ENCODE results near the gene TP73. TPM values are rescaled to one million over a fixed set of nuclear protein-coding genes. Genes with fewer than 3 reads are reported as not detected.

Gene TP73
- total RNA-seq, 1 experiment from 2014 or later = 19.2 TPM

DNA sequence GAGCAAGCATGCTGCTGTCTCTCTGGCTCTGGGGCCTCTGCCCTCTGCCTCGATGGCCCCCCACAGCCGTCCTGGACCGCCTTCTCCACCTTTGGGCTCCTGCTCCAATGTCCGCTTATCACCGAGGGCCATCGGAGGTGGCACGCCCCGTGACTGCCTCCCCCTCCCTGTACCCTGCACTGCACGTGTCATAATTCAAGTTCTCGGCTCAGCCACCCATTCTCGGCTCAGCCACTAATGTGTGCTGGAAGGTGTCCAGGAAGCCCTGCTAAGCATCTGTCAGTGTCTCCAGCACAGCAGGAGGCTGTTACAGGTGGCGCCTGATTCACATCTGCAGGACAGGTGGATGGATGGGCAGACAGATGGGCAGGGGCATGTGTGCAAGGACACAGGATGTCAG is 45.5 kb downstream of the TP73 start:
- Histone ChIP-seq H3K27me3 (ENCODE audit: insufficient read depth, low read length) (no peaks in the 10 kb centered on the region), H3K9me3 (ENCODE audit: control insufficient read depth in 1 of 2, insufficient read depth in 1 of 2, low read depth in 1 of 2, low read length in 2 of 2) (no peaks in the 10 kb centered on the region), H3K9me2 (ENCODE audit: insufficient read depth) (no peaks in the 10 kb centered on the region), H3K4me1 (ENCODE audit: control insufficient read depth in 1 of 2, insufficient read depth in 2 of 2, low read length in 2 of 2) (no peaks in the 10 kb centered on the region), H4K20me1 (ENCODE audit: insufficient read depth) (no peaks in the 10 kb centered on the region), H3K4me2 (ENCODE audit: low read length) (no peak overlapping the region), H3K4me3 (replicated peaks in 1 of 2; ENCODE audit: low read depth in 1 of 2, low read length in 2 of 2) (no peak overlapping the region), H3K36me3 (ENCODE audit: control insufficient read depth in 1 of 2, insufficient read depth in 2 of 2, low read length in 2 of 2) (no peaks in the 10 kb centered on the region), H3K9ac (ENCODE audit: low read length) (no peak overlapping the region), H3K79me2 (ENCODE audit: insufficient read depth, low read length) (no peaks in the 10 kb centered on the region), H2AFZ (ENCODE audit: low read depth, low read length, poor library complexity, severe bottlenecking) (no peak overlapping the region), H3K27ac (ENCODE audit: low read depth, low read length) (no peak overlapping the region)
- ChIA-PET RAD21 (ENCODE audit: low non-redundant PET in 1 of 2, low total read pairs in 2 of 2, uncharacterized antibody in 2 of 2, unreplicated experiment in 2 of 2) (no interaction called here), POLR2A (no interaction called here), CTCF (no interaction called here)
- ATAC-seq (no peak), DNase-seq (ENCODE audit: low read depth, low spot score) (no peak)
- TF ChIP-seq ZFX (IDR thresholded peaks at IDR 0.05) (no peak), SIN3A (IDR thresholded peaks at IDR 0.05; ENCODE audit: low read depth) (no peak), TCF7L2 (IDR thresholded peaks at IDR 0.05; ENCODE audit: borderline replicate concordance, extremely low read depth, insufficient read depth, insufficient read length) (no peak), CBX3 (IDR thresholded peaks at IDR 0.05; ENCODE audit: low read depth) (no peak), YY1 (IDR thresholded peaks at IDR 0.05; ENCODE audit: extremely low read depth, insufficient replicate concordance, low read depth, low read length) (no peak), SRF (IDR thresholded peaks at IDR 0.05; ENCODE audit: low read depth) (no peak)
- TF ChIP-seq, protein P1, sequence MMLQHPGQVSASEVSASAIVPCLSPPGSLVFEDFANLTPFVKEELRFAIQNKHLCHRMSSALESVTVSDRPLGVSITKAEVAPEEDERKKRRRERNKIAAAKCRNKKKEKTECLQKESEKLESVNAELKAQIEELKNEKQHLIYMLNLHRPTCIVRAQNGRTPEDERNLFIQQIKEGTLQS (IDR thresholded peaks at IDR 0.05) = no peak
- TF ChIP-seq, protein P2, sequence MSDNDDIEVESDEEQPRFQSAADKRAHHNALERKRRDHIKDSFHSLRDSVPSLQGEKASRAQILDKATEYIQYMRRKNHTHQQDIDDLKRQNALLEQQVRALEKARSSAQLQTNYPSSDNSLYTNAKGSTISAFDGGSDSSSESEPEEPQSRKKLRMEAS (IDR thresholded peaks at IDR 0.05) = no peak
- TF ChIP-seq, protein P3, sequence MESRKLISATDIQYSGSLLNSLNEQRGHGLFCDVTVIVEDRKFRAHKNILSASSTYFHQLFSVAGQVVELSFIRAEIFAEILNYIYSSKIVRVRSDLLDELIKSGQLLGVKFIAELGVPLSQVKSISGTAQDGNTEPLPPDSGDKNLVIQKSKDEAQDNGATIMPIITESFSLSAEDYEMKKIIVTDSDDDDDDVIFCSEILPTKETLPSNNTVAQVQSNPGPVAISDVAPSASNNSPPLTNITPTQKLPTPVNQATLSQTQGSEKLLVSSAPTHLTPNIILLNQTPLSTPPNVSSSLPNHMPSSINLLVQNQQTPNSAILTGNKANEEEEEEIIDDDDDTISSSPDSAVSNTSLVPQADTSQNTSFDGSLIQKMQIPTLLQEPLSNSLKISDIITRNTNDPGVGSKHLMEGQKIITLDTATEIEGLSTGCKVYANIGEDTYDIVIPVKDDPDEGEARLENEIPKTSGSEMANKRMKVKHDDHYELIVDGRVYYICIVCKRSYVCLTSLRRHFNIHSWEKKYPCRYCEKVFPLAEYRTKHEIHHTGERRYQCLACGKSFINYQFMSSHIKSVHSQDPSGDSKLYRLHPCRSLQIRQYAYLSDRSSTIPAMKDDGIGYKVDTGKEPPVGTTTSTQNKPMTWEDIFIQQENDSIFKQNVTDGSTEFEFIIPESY (IDR thresholded peaks at IDR 0.05; ENCODE audit: extremely low read depth, insufficient replicate concordance, low read length) = no peak
- TF ChIP-seq, protein P4, sequence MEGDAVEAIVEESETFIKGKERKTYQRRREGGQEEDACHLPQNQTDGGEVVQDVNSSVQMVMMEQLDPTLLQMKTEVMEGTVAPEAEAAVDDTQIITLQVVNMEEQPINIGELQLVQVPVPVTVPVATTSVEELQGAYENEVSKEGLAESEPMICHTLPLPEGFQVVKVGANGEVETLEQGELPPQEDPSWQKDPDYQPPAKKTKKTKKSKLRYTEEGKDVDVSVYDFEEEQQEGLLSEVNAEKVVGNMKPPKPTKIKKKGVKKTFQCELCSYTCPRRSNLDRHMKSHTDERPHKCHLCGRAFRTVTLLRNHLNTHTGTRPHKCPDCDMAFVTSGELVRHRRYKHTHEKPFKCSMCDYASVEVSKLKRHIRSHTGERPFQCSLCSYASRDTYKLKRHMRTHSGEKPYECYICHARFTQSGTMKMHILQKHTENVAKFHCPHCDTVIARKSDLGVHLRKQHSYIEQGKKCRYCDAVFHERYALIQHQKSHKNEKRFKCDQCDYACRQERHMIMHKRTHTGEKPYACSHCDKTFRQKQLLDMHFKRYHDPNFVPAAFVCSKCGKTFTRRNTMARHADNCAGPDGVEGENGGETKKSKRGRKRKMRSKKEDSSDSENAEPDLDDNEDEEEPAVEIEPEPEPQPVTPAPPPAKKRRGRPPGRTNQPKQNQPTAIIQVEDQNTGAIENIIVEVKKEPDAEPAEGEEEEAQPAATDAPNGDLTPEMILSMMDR (IDR thresholded peaks at IDR 0.05 in 2 of 3, conservative IDR thresholded peaks at IDR 0.05 in 1 of 3; ENCODE audit: borderline replicate concordance in 1 of 3, insufficient read depth in 1 of 3, low read depth in 2 of 3, low read length in 2 of 3) = no peak
- BruUV-seq (replicated peaks) = no TSS peak
- intact Hi-C loops (cut with micrococcal nuclease) = no loop called here
